WTC11 (cell line): ENCODE measurements around the gene LAPTM5.

Experiments
- ATF1 ChIP-seq: sonication (generic); formaldehyde crosslinking; IDR thresholded peaks from 2 replicates; pipeline ENCODE4 v1.8.1; 2023; ENCODE audit warnings: mild to moderate bottlenecking, moderate library complexity, missing genetic modification reagents
- ATF2 ChIP-seq: sonication (generic); formaldehyde crosslinking; IDR thresholded peaks from 2 replicates; pipeline ENCODE4 v1.8.1; 2022; ENCODE audit warnings: low read depth, missing genetic modification reagents, borderline replicate concordance
- CREM ChIP-seq: sonication (generic); formaldehyde crosslinking; IDR thresholded peaks from 2 replicates; pipeline ENCODE4 v1.8.1; 2022; ENCODE audit warnings: mild to moderate bottlenecking, missing genetic modification reagents, moderate library complexity
- CTCF ChIP-seq: fragments of 200-600 bp; IDR thresholded peaks from 2 replicates; pipeline ENCODE4 v1.8.0; 2022; ENCODE audit warnings: antibody characterized with exemption
- ETV6 ChIP-seq: sonication (generic); formaldehyde crosslinking; IDR thresholded peaks from 2 replicates; pipeline ENCODE4 v1.8.1; 2022; ENCODE audit warnings: mild to moderate bottlenecking, missing genetic modification reagents
- FOXJ3 ChIP-seq: sonication (generic); formaldehyde crosslinking; IDR thresholded peaks from 2 replicates; pipeline ENCODE4 v1.9.0; 2021; ENCODE audit warnings: missing genetic modification reagents, mild to moderate bottlenecking, borderline replicate concordance
- HMGXB4 ChIP-seq: sonication (generic); formaldehyde crosslinking; IDR thresholded peaks from 2 replicates; pipeline ENCODE4 v1.8.1; 2023; ENCODE audit warnings: mild to moderate bottlenecking, moderate library complexity, missing genetic modification reagents
- MLX ChIP-seq: sonication (generic); formaldehyde crosslinking; IDR thresholded peaks from 2 replicates; pipeline ENCODE4 v1.8.1; 2023; ENCODE audit warnings: mild to moderate bottlenecking, missing genetic modification reagents, moderate library complexity
- NFYB ChIP-seq: sonication (generic); formaldehyde crosslinking; conservative IDR thresholded peaks from 2 replicates; pipeline ENCODE4 v1.8.0; 2022; ENCODE audit warnings: low read depth, missing genetic modification reagents
- SMAD3 ChIP-seq: sonication (generic); formaldehyde crosslinking; IDR thresholded peaks from 2 replicates; pipeline ENCODE4 v1.8.0; 2022; ENCODE audit warnings: missing genetic modification reagents, mild to moderate bottlenecking, borderline replicate concordance
- ZNF317 ChIP-seq: sonication (generic); formaldehyde crosslinking; IDR thresholded peaks from 2 replicates; pipeline ENCODE4 v1.8.1; 2023; ENCODE audit warnings: low read depth, mild to moderate bottlenecking, moderate library complexity, missing genetic modification reagents, borderline replicate concordance
- TF ChIP-seq, protein P1 (sequence below): sonication (generic); formaldehyde crosslinking; IDR thresholded peaks from 2 replicates; pipeline ENCODE4 v1.8.0; 2022; ENCODE audit warnings: mild to moderate bottlenecking, missing genetic modification reagents
- TF ChIP-seq, protein P2 (sequence below): sonication (generic); formaldehyde crosslinking; IDR thresholded peaks from 2 replicates; pipeline ENCODE4 v1.8.1; 2023; ENCODE audit warnings: mild to moderate bottlenecking, missing genetic modification reagents, moderate library complexity

DNA sequence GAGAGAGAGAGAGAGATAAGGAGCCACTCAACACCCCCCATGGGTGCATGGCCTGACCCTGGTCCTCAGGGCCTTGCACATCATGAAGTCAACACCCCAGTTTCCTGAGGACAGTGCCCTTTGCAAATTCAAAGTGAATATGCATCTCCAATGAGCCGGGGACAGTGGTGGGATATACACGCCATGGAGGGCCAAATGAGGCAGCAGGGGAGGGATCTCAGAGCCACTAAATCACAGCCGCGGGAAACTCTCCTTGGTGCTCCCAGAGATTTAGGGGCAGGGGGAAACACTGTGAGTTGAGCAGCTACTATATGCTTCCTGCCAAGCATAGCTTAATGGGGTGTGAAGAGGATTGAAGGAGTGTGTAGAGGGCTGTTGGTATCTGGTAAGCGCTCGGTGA, 69.7 kb downstream of the LAPTM5 start:
- TF ChIP-seq ATF2 (no peak), SMAD3 (no peak), ZNF317 (CRISPR knock-in tag) (no peak), MLX (CRISPR knock-in tag) (no peak), ETV6 (CRISPR knock-in tag) (no peak), CTCF (no peak), NFYB (CRISPR knock-in tag) (no peak), FOXJ3 (no peak), ATF1 (CRISPR knock-in tag) (no peak), HMGXB4 (CRISPR knock-in tag) (no peak), CREM (CRISPR knock-in tag) (no peak)
- TF ChIP-seq, protein P1, sequence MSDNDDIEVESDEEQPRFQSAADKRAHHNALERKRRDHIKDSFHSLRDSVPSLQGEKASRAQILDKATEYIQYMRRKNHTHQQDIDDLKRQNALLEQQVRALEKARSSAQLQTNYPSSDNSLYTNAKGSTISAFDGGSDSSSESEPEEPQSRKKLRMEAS (CRISPR knock-in tag), result no peak
- TF ChIP-seq, protein P2, sequence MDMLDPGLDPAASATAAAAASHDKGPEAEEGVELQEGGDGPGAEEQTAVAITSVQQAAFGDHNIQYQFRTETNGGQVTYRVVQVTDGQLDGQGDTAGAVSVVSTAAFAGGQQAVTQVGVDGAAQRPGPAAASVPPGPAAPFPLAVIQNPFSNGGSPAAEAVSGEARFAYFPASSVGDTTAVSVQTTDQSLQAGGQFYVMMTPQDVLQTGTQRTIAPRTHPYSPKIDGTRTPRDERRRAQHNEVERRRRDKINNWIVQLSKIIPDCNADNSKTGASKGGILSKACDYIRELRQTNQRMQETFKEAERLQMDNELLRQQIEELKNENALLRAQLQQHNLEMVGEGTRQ (CRISPR knock-in tag), result no peak
